WTC11 (cell line): Measurements from ENCODE around the gene MTMR2.
"Not testable (repeated sequence)": the region's sequence is repeated elsewhere in the genome, so short reads cannot be mapped to it uniquely, and the experiment has no call there.

Experiments
- CREM ChIP-seq: sonication (generic); formaldehyde crosslinking; IDR thresholded peaks from 2 replicates; pipeline ENCODE4 v1.8.1; 2022; ENCODE audit warnings: mild to moderate bottlenecking, missing genetic modification reagents, moderate library complexity
- CTCF ChIP-seq: fragments of 200-600 bp; IDR thresholded peaks from 2 replicates; pipeline ENCODE4 v1.8.0; 2022; ENCODE audit warnings: antibody characterized with exemption
- ELF4 ChIP-seq: sonication (generic); formaldehyde crosslinking; IDR thresholded peaks from 2 replicates; pipeline ENCODE4 v1.8.1; 2022; ENCODE audit warnings: low read depth, mild to moderate bottlenecking, moderate library complexity, missing genetic modification reagents
- FOXP4 ChIP-seq: sonication (generic); formaldehyde crosslinking; IDR thresholded peaks from 2 replicates; pipeline ENCODE4 v1.8.0; 2022; ENCODE audit warnings: mild to moderate bottlenecking, missing genetic modification reagents
- GABPB1 ChIP-seq: sonication (generic); formaldehyde crosslinking; IDR thresholded peaks from 2 replicates; pipeline ENCODE4 v1.8.1; 2023; ENCODE audit warnings: mild to moderate bottlenecking, missing genetic modification reagents
- JUN ChIP-seq: sonication (generic); formaldehyde crosslinking; IDR thresholded peaks from 2 replicates; pipeline ENCODE4 v1.8.0; 2023; ENCODE audit warnings: mild to moderate bottlenecking, missing genetic modification reagents
- KAT7 ChIP-seq: sonication (generic); formaldehyde crosslinking; IDR thresholded peaks from 2 replicates; pipeline ENCODE4 v1.8.1; 2023; ENCODE audit warnings: missing genetic modification reagents, mild to moderate bottlenecking, borderline replicate concordance
- PREB ChIP-seq: sonication (generic); formaldehyde crosslinking; IDR thresholded peaks from 2 replicates; pipeline ENCODE4 v1.8.1; 2022; ENCODE audit warnings: mild to moderate bottlenecking, missing genetic modification reagents, moderate library complexity, borderline replicate concordance
- TCF7 ChIP-seq: sonication (generic); formaldehyde crosslinking; IDR thresholded peaks from 2 replicates; pipeline ENCODE4 v1.8.0; 2022; ENCODE audit warnings: mild to moderate bottlenecking, low read depth, missing genetic modification reagents, moderate library complexity
- ZNF138 ChIP-seq: sonication (generic); formaldehyde crosslinking; conservative IDR thresholded peaks from 2 replicates; pipeline ENCODE4 v1.8.1; 2022; ENCODE audit warnings: mild to moderate bottlenecking, moderate library complexity, missing genetic modification reagents

- TF ChIP-seq CTCF; JUN; KAT7 (CRISPR knock-in tag); CREM (CRISPR knock-in tag); PREB (CRISPR knock-in tag); FOXP4 (CRISPR knock-in tag); GABPB1 (CRISPR knock-in tag); ZNF138 (CRISPR knock-in tag); ELF4 (CRISPR knock-in tag); TCF7 (CRISPR knock-in tag): not testable (repeated sequence)
These were observed 63.9 kb downstream of the MTMR2 start for GRCh38 chr11:95860024-95860423.
